Measurements from ENCODE around the gene ZNF506. TPM values are rescaled to one million over a fixed set of nuclear protein-coding genes. Genes with fewer than 3 reads are reported as not detected.
"Not testable (repeated sequence)": the region's sequence is repeated elsewhere in the genome, so short reads cannot be mapped to it uniquely, and the experiment has no call there.

ZNF506 gene
- total and polyA plus RNA-seq, 2 donors: 8.8 to 71.4 TPM

- no peaks in the 10 kb centered on the region for H3K4me1 ChIP-seq (ENCODE audit: insufficient read depth)
- peak overlapping the region; percentile 99 for H3K27ac ChIP-seq (ENCODE audit: low read depth)
- DNase-seq (ENCODE audit: extremely low spot score): no peak
- WGBS: 7% methylated on average over 17 of the region's 17 CpGs
- H3K36me3 ChIP-seq (ENCODE audit: insufficient read depth): no peaks in the 10 kb centered on the region
- H3K4me3 ChIP-seq (ENCODE audit: low read depth, low read length): peak overlapping the region; percentile 70
Measured at GRCh38 chr19:19820774-19821320, 703 bp downstream of the ZNF506 start.

- Histone ChIP-seq H3K36me3 (ENCODE audit: insufficient read depth) (peaks cover 4% of the 10 kb centered on the region), H3K27ac (ENCODE audit: low read depth) (no peak overlapping the region), H3K4me1 (ENCODE audit: insufficient read depth) (no peaks in the 10 kb centered on the region), H3K4me3 (ENCODE audit: low read depth, low read length) (no peak overlapping the region)
- 89% methylated on average over 3 of the region's 3 CpGs for WGBS
- DNase-seq (ENCODE audit: extremely low spot score): no peak
Measured at GRCh38 chr19:19817357-19817756, 4.2 kb downstream of the ZNF506 start.

GRCh38 chr19:19816679-19817078, 4.9 kb downstream of the ZNF506 start:
- H3K27ac ChIP-seq (ENCODE audit: low read depth): no peak overlapping the region
- peaks cover 4% of the 10 kb centered on the region for H3K36me3 ChIP-seq (ENCODE audit: insufficient read depth)
- 90% methylated on average over 9 of the region's 9 CpGs for WGBS
- H3K4me1 ChIP-seq (ENCODE audit: insufficient read depth): no peaks in the 10 kb centered on the region
- no peak for DNase-seq (ENCODE audit: extremely low spot score)
- no peak overlapping the region for H3K4me3 ChIP-seq (ENCODE audit: low read depth, low read length)

- not testable (repeated sequence) for H3K4me1 ChIP-seq (ENCODE audit: insufficient read depth); H3K36me3 ChIP-seq (ENCODE audit: insufficient read depth); H3K27ac ChIP-seq (ENCODE audit: low read depth); H3K4me3 ChIP-seq (ENCODE audit: low read depth, low read length); DNase-seq (ENCODE audit: extremely low spot score)
- 92% methylated on average over 1 of the region's 1 CpG for WGBS
Measured at GRCh38 chr19:19811999-19812398, 9.6 kb downstream of the ZNF506 start.

- Histone ChIP-seq H3K4me1 (ENCODE audit: insufficient read depth) (no peaks in the 10 kb centered on the region), H3K4me3 (ENCODE audit: low read depth, low read length) (no peak overlapping the region), H3K27ac (ENCODE audit: low read depth) (no peak overlapping the region), H3K36me3 (ENCODE audit: insufficient read depth) (peaks cover 2% of the 10 kb centered on the region)
- no peak for DNase-seq (ENCODE audit: extremely low spot score)
- WGBS: 99% methylated on average over 1 of the region's 1 CpG
Measured at GRCh38 chr19:19805480-19805879, 16.1 kb downstream of the ZNF506 start.

- no peaks in the 10 kb centered on the region for H3K4me1 ChIP-seq (ENCODE audit: insufficient read depth)
- 94% methylated on average over 1 of the region's 1 CpG for WGBS
- no peak overlapping the region for H3K27ac ChIP-seq (ENCODE audit: low read depth)
- H3K4me3 ChIP-seq (ENCODE audit: low read depth, low read length): no peak overlapping the region
- H3K36me3 ChIP-seq (ENCODE audit: insufficient read depth): peaks cover 2% of the 10 kb centered on the region
- DNase-seq (ENCODE audit: extremely low spot score): no peak
Measured at GRCh38 chr19:19788015-19788414, 33.5 kb downstream of the ZNF506 start.

- H3K4me3 ChIP-seq (ENCODE audit: low read depth, low read length); H3K4me1 ChIP-seq (ENCODE audit: insufficient read depth); DNase-seq (ENCODE audit: extremely low spot score); H3K36me3 ChIP-seq (ENCODE audit: insufficient read depth); H3K27ac ChIP-seq (ENCODE audit: low read depth): not testable (repeated sequence)
- 97% methylated on average over 19 of the region's 19 CpGs for WGBS
Measured at GRCh38 chr19:19785476-19785875, 36.1 kb downstream of the ZNF506 start.

- WGBS: 88% methylated on average over 2 of the region's 2 CpGs
- Histone ChIP-seq H3K27ac (ENCODE audit: low read depth) (no peak overlapping the region), H3K4me3 (ENCODE audit: low read depth, low read length) (no peak overlapping the region), H3K36me3 (ENCODE audit: insufficient read depth) (no peaks in the 10 kb centered on the region), H3K4me1 (ENCODE audit: insufficient read depth) (no peaks in the 10 kb centered on the region)
- DNase-seq (ENCODE audit: extremely low spot score): no peak
Measured at GRCh38 chr19:19782783-19783182, 38.8 kb downstream of the ZNF506 start.

GRCh38 chr19:19781791-19782190, 39.8 kb downstream of the ZNF506 start:
- H3K4me1 ChIP-seq (ENCODE audit: insufficient read depth); DNase-seq (ENCODE audit: extremely low spot score); H3K36me3 ChIP-seq (ENCODE audit: insufficient read depth); H3K4me3 ChIP-seq (ENCODE audit: low read depth, low read length); H3K27ac ChIP-seq (ENCODE audit: low read depth): not testable (repeated sequence)
- 84% methylated on average over 6 of the region's 6 CpGs for WGBS

- Histone ChIP-seq H3K4me1 (ENCODE audit: insufficient read depth) (no peaks in the 10 kb centered on the region), H3K36me3 (ENCODE audit: insufficient read depth) (no peaks in the 10 kb centered on the region), H3K27ac (ENCODE audit: low read depth) (no peak overlapping the region), H3K4me3 (ENCODE audit: low read depth, low read length) (no peak overlapping the region)
- WGBS: 77% methylated on average over 2 of the region's 2 CpGs
- no peak for DNase-seq (ENCODE audit: extremely low spot score)
Measured at GRCh38 chr19:19778666-19779065, 42.9 kb downstream of the ZNF506 start.

GRCh38 chr19:19777692-19778091, 43.9 kb downstream of the ZNF506 start:
- Histone ChIP-seq H3K4me3 (ENCODE audit: low read depth, low read length) (no peak overlapping the region), H3K27ac (ENCODE audit: low read depth) (no peak overlapping the region), H3K36me3 (ENCODE audit: insufficient read depth) (no peaks in the 10 kb centered on the region), H3K4me1 (ENCODE audit: insufficient read depth) (no peaks in the 10 kb centered on the region)
- no peak for DNase-seq (ENCODE audit: extremely low spot score)
- WGBS: 78% methylated on average over 5 of the region's 5 CpGs

GRCh38 chr19:19776206-19777008, 45.1 kb downstream of the ZNF506 start:
- Histone ChIP-seq H3K27ac (ENCODE audit: low read depth) (peak overlapping the region; percentile 68), H3K4me1 (ENCODE audit: insufficient read depth) (no peaks in the 10 kb centered on the region), H3K36me3 (ENCODE audit: insufficient read depth) (no peaks in the 10 kb centered on the region), H3K4me3 (ENCODE audit: low read depth, low read length) (peak overlapping the region; percentile 65)
- DNase-seq (ENCODE audit: extremely low spot score): peak; percentile 95
- WGBS: under 1% methylated on average over 36 of the region's 36 CpGs

- under 1% methylated on average over 11 of the region's 11 CpGs for WGBS
- Histone ChIP-seq H3K4me3 (ENCODE audit: low read depth, low read length) (peak overlapping the region; percentile 65), H3K27ac (ENCODE audit: low read depth) (peak overlapping the region; percentile 68), H3K4me1 (ENCODE audit: insufficient read depth) (no peaks in the 10 kb centered on the region), H3K36me3 (ENCODE audit: insufficient read depth) (no peaks in the 10 kb centered on the region)
- no peak for DNase-seq (ENCODE audit: extremely low spot score)
Measured at GRCh38 chr19:19775891-19776205, 45.7 kb downstream of the ZNF506 start.

GRCh38 chr19:19774354-19775033, 47.1 kb downstream of the ZNF506 start:
- no peak for DNase-seq (ENCODE audit: extremely low spot score)
- 86% methylated on average over 14 of the region's 14 CpGs for WGBS
- Histone ChIP-seq H3K4me1 (ENCODE audit: insufficient read depth) (no peaks in the 10 kb centered on the region), H3K27ac (ENCODE audit: low read depth) (no peak overlapping the region), H3K4me3 (ENCODE audit: low read depth, low read length) (no peak overlapping the region), H3K36me3 (ENCODE audit: insufficient read depth) (no peaks in the 10 kb centered on the region)
